PC-9 (cell line): ENCODE results near the gene SBF2. TPM values are rescaled to one million over a fixed set of nuclear protein-coding genes. Genes with fewer than 3 reads are reported as not detected.

ENCODE experiments used
- BruUV-seq: library from RNA; stranded (reverse); fragments of 400-500 nt; replicated peaks from 2 replicates; lab custom pipeline; 2021; lab: Mats Ljungman, UMichigan
- CTCF ChIA-PET: fragments of 300-600 bp; sonication (Branson Sonifier 250); formaldehyde crosslinking; loops from one replicate; lab custom pipeline; 2022; ENCODE audit warnings: antibody characterized with exemption; lab: Charles Lee
- POLR2A ChIA-PET: fragments of 300-600 bp; sonication (Branson Sonifier 250); formaldehyde crosslinking; loops from one replicate; lab custom pipeline; 2022; ENCODE audit warnings: antibody characterized with exemption; ENCODE audit not compliant: unreplicated experiment; lab: Charles Lee
- DNase-seq, 2 experiments: peaks; one replicate each; pipeline versions ENCODE4 v3.0.0 to v3.0.0-alpha.2; 2015 to 2022; ENCODE audit warnings: mixed read lengths in 1 of 2
- H2AFZ ChIP-seq: fragments of 200-600 bp; sonication (generic); 2 replicates; pipeline ENCODE4 v1.8.1; 2017; ENCODE audit warnings: antibody characterized with exemption
- H3F3A ChIP-seq: fragments of 200-600 bp; sonication (generic); 2 replicates; pipeline ENCODE4 v1.8.1; 2017; ENCODE audit warnings: antibody characterized with exemption, mild to moderate bottlenecking, low read depth; ENCODE audit not compliant: insufficient read depth
- H3K27ac ChIP-seq: fragments of 200-600 bp; sonication (generic); 2 replicates; pipeline ENCODE4 v1.6.1; 2016; ENCODE audit warnings: mixed run types
- H3K27me3 ChIP-seq: fragments of 200-600 bp; sonication (generic); 2 replicates; pipeline ENCODE4 v1.6.1; 2016; ENCODE audit warnings: low read depth, mixed run types; ENCODE audit not compliant: insufficient read depth
- H3K36me3 ChIP-seq: fragments of 200-600 bp; sonication (generic); 2 replicates; pipeline ENCODE4 v1.6.1; 2016; ENCODE audit warnings: low read depth, mixed run types
- H3K4me1 ChIP-seq: fragments of 200-600 bp; sonication (generic); replicated peaks from 2 replicates; pipeline ENCODE4 v1.6.1; 2016; ENCODE audit warnings: mixed run types; ENCODE audit not compliant: insufficient read depth
- H3K4me2 ChIP-seq: fragments of 200-600 bp; sonication (generic); 2 replicates; pipeline ENCODE4 v1.6.1; 2017; ENCODE audit warnings: mixed run types
- H3K4me3 ChIP-seq: fragments of 200-600 bp; sonication (generic); 2 replicates; pipeline ENCODE4 v1.6.1; 2016; ENCODE audit warnings: mixed run types
- H3K79me2 ChIP-seq: fragments of 200-600 bp; sonication (generic); 2 replicates; pipeline ENCODE4 v1.6.1; 2017; ENCODE audit warnings: low read depth, mixed run types
- H3K9me2 ChIP-seq: fragments of 200-600 bp; sonication (generic); 2 replicates; pipeline ENCODE4 v1.8.1; 2017; ENCODE audit warnings: mild to moderate bottlenecking; ENCODE audit not compliant: insufficient read depth
- H3K9me3 ChIP-seq: fragments of 200-600 bp; sonication (generic); 2 replicates; pipeline ENCODE4 v1.8.1; 2016; ENCODE audit warnings: low read depth; ENCODE audit not compliant: insufficient read depth
- H4K20me1 ChIP-seq: fragments of 200-600 bp; sonication (generic); 2 replicates; pipeline ENCODE4 v1.8.1; 2017; ENCODE audit not compliant: insufficient read depth
- EZH2 ChIP-seq: fragments of 200-600 bp; sonication (generic); IDR thresholded peaks from 2 replicates; pipeline ENCODE4 v1.8.0; 2017; ENCODE audit warnings: antibody characterized with exemption, low read depth
- intact Hi-C: fragments of 100-400 bp; cut with micrococcal nuclease; formaldehyde crosslinking; loops from one replicate; pipeline ENCODE4 v1.10.0; 2022; ENCODE audit not compliant: unreplicated experiment
- total RNA-seq: library from RNA; stranded (reverse); gene quantifications from 2 replicates; pipeline ENCODE4 v1.2.3, GENCODE V29; 2021
- TF ChIP-seq, protein P1 (sequence below): fragments of 200-600 bp; sonication (generic); conservative IDR thresholded peaks from 2 replicates; pipeline ENCODE4 v1.6.1; 2017; ENCODE audit warnings: mixed run types, antibody characterized with exemption, mild to moderate bottlenecking, moderate library complexity

Gene SBF2
- total RNA-seq, 1 experiment from 2014 or later: 18.6 TPM

DNA sequence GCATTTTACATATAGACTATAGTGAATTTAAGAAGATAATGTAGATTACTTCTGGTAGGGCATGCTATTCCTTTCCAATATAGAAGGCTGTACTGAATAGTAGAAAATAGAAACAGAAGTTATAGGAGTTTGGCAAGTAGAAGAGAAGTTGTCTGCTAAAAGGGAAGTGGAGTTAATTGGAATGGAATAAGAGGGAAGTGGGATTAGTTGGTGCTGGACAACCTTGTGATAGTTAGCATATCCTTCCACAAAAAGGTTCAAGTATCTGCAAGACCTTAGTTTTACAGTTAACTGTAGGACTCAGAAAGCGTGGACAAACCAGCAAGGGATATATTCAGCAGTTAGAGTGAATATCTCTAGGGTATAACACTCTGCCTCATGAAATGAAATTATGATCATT lies 444.6 kb downstream of the SBF2 start:
- H2AFZ ChIP-seq: no peak overlapping the region
- H3K4me2 ChIP-seq: no peak overlapping the region
- intact Hi-C loops: no loop called here
- no peaks in the 10 kb centered on the region for H4K20me1 ChIP-seq
- no peaks in the 10 kb centered on the region for H3K36me3 ChIP-seq
- no peak for DNase-seq
- no TSS peak for BruUV-seq
- H3F3A ChIP-seq: no peaks in the 10 kb centered on the region
- ChIA-PET POLR2A (no interaction called here), CTCF (no interaction called here)
- H3K27me3 ChIP-seq: no peaks in the 10 kb centered on the region
- H3K27ac ChIP-seq: no peak overlapping the region
- H3K9me3 ChIP-seq: no peaks in the 10 kb centered on the region
- no peaks in the 10 kb centered on the region for H3K9me2 ChIP-seq
- H3K4me1 ChIP-seq: no peaks in the 10 kb centered on the region
- TF ChIP-seq, protein P1, sequence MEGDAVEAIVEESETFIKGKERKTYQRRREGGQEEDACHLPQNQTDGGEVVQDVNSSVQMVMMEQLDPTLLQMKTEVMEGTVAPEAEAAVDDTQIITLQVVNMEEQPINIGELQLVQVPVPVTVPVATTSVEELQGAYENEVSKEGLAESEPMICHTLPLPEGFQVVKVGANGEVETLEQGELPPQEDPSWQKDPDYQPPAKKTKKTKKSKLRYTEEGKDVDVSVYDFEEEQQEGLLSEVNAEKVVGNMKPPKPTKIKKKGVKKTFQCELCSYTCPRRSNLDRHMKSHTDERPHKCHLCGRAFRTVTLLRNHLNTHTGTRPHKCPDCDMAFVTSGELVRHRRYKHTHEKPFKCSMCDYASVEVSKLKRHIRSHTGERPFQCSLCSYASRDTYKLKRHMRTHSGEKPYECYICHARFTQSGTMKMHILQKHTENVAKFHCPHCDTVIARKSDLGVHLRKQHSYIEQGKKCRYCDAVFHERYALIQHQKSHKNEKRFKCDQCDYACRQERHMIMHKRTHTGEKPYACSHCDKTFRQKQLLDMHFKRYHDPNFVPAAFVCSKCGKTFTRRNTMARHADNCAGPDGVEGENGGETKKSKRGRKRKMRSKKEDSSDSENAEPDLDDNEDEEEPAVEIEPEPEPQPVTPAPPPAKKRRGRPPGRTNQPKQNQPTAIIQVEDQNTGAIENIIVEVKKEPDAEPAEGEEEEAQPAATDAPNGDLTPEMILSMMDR: no peak
- no peak for TF ChIP-seq EZH2
- H3K4me3 ChIP-seq: no peak overlapping the region
- no peaks in the 10 kb centered on the region for H3K79me2 ChIP-seq

DNA sequence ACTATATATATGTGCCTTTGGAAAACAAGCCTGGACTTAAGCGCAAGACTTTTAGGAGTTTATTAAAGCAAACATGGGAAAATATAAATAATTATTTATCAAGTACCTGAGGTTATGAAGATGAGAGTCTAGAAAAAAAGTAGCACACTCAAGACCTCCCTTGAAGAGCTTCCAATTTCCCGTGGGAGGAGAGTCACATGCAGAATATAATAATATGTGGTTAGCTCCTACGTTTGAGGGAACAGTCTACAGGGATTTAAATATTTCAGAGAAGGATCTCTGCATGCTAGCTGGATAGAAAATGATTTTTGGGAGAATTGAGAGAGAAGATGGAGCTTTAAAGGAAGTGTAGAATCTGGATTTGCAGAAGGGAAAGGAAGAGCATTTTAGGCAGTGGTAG lies 446.4 kb downstream of the SBF2 start:
- ChIA-PET POLR2A (no interaction called here), CTCF (no interaction called here)
- Histone ChIP-seq H3K36me3 (no peaks in the 10 kb centered on the region), H3K4me2 (no peak overlapping the region), H3K4me1 (no peaks in the 10 kb centered on the region), H3K27ac (no peak overlapping the region), H3K9me3 (no peaks in the 10 kb centered on the region), H4K20me1 (no peaks in the 10 kb centered on the region), H3F3A (no peaks in the 10 kb centered on the region), H3K4me3 (no peak overlapping the region), H3K79me2 (no peaks in the 10 kb centered on the region), H3K27me3 (no peaks in the 10 kb centered on the region), H3K9me2 (no peaks in the 10 kb centered on the region), H2AFZ (no peak overlapping the region)
- intact Hi-C loops: no loop called here
- BruUV-seq: no TSS peak
- no peak for DNase-seq
- TF ChIP-seq, protein P1: no peak
- no peak for TF ChIP-seq EZH2

DNA sequence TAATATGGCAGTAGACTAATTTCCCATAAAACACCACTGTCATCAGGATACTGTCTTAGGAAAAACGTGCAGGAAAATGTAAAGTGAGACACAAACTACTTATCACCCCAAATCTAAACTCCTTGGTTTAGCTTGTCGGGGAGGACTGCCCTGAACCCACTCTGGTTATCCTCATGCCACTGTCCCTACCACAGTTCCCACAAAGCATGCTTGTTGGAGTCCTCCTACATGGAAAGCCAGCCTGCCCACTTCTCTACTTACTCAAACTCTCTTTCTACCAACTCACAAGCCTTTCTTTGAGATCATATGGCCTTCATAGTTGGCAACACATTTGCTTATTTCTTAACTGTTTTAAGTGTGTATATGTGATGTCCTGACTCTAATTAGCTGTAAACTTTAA lies 451.1 kb downstream of the SBF2 start:
- no peak for TF ChIP-seq EZH2
- TF ChIP-seq, protein P1: no peak
- Histone ChIP-seq H2AFZ (no peak overlapping the region), H3K36me3 (no peaks in the 10 kb centered on the region), H3K4me2 (no peak overlapping the region), H3K27ac (no peak overlapping the region), H3K9me3 (no peaks in the 10 kb centered on the region), H3F3A (peaks cover 23% of the 10 kb centered on the region), H3K79me2 (no peaks in the 10 kb centered on the region), H3K4me1 (peaks cover 26% of the 10 kb centered on the region), H3K27me3 (no peaks in the 10 kb centered on the region), H4K20me1 (no peaks in the 10 kb centered on the region), H3K9me2 (no peaks in the 10 kb centered on the region), H3K4me3 (no peak overlapping the region)
- ChIA-PET CTCF (no interaction called here), POLR2A (no interaction called here)
- DNase-seq: no peak
- intact Hi-C loops: no loop called here
- BruUV-seq: no TSS peak
